Ovary (tissue), 9 donors: Measurements from ENCODE around the gene PCF11. TPM values are rescaled to one million over a fixed set of nuclear protein-coding genes. Genes with fewer than 3 reads are reported as not detected.
"Not testable (repeated sequence)": the region's sequence is repeated elsewhere in the genome, so short reads cannot be mapped to it uniquely, and the experiment has no call there.

ENCODE experiments used
- DNase-seq, 5 donors: peaks; one replicate each; pipeline ENCODE4 v3.0.0-alpha.2; 2019 to 2020
- H3K27ac ChIP-seq, 2 donors: fragments of 200-600 bp; one replicate each; pipeline versions ENCODE4 v1.5.1 to v1.8.0; 2019 to 2022
- H3K27me3 ChIP-seq: fragments of 200-600 bp; one replicate; pipeline ENCODE4 v1.8.0; 2022
- H3K36me3 ChIP-seq: fragments of 200-600 bp; sonication (generic); one replicate; pipeline ENCODE4 v1.5.1; 2019
- H3K4me1 ChIP-seq: one replicate; pipeline ENCODE4 v1.8.1; 2013; ENCODE audit warnings: mild to moderate bottlenecking, moderate library complexity; ENCODE audit not compliant: insufficient read depth
- H3K4me3 ChIP-seq: fragments of 200-600 bp; sonication (generic); one replicate; pipeline ENCODE4 v1.5.1; 2017
- H3K9me3 ChIP-seq, 2 donors: fragments of 200-600 bp in 1 of 2; sonication (generic) in 1 of 2; one replicate each; pipeline versions ENCODE4 v1.5.1 to v1.8.1; 2013 to 2019; ENCODE audit warnings: mild to moderate bottlenecking in 1 of 2, moderate library complexity in 1 of 2
- CTCF ChIP-seq, 3 donors: fragments of 450-650 bp in 2 of 3; fragments of 200-600 bp in 1 of 3; IDR thresholded peaks; one replicate each; pipeline versions ENCODE4 v1.5.1 to v1.8.0; 2016 to 2022; ENCODE audit warnings: antibody characterized with exemption in 3 of 3, mild to moderate bottlenecking in 1 of 3
- EP300 ChIP-seq: sonication (generic); formaldehyde crosslinking; IDR thresholded peaks from one replicate; pipeline ENCODE4 v1.6.1; 2017; ENCODE audit warnings: antibody characterized with exemption
- POLR2A ChIP-seq: fragments of 450-650 bp; IDR thresholded peaks from one replicate; pipeline ENCODE4 v1.6.1; 2017; ENCODE audit warnings: antibody characterized with exemption, mild to moderate bottlenecking, moderate library complexity
- WGBS, 3 donors: extraction: QIAGEN DNeasy Blood & Tissue Kit in 1 of 3; methylation state at CpG; one replicate each; pipeline versions ENCODE4 v1.1.5 to v1.1.7; 2013 to 2017; 5-methylcytosine and 5-hydroxymethylcytosine counted together
- intact Hi-C, 4 donors: fragments of 100-400 bp; cut with DNase I; formaldehyde crosslinking; loops; one replicate each; pipeline versions ENCODE4 v1.11.0 to v1.15.1; 2022 to 2023
- polyA plus RNA-seq, 2 donors: library from polyadenylated mRNA; stranded (reverse); fragments of 200-250 nt in 1 of 2; fragments of 350-450 nt in 1 of 2; fragmentation: Illumina TruSeq in 1 of 2; extraction: RNeasy Lipid Tissue Mini Kit (QIAGEN cat#74804) in 1 of 2; gene quantifications; one replicate each; pipeline ENCODE4 v1.2.3, GENCODE V29; 2013 to 2014
- total RNA-seq, 7 donors: library from RNA; depleted of rRNA in 2 of 7; stranded (reverse); fragments of >200 nt in 2 of 7; fragmentation: NEBNext Ultra II Directional in 3 of 7; extraction: Animal tissue kit (Norgen Biotek cat#: 25700) in 3 of 7; gene quantifications; one replicate each; pipeline versions ENCODE4 v1.1.0 to v1.2.4, GENCODE V29; 2016 to 2023
- donor health status: DM: no; HTN: no; CAD: no; lungs with moderate emphysema.
- donor health status: DM: no; HTN: no; CAD: no.
- donor health status: Bipolar disorder and iron deficiency.
- donor health status: DM: yes; HTN: yes; CAD: no.
- donor health status: DM: no; HTN: no; CAD: no.
- donor health status: DM: yes; HTN: yes; CAD: no.

The PCF11 gene
- total and polyA plus RNA-seq, 9 donors = 38.0 to 107 (median 59.8) TPM

GRCh38 chr11:83132191-83132590 lies 24.7 kb upstream of the PCF11 start:
- Histone ChIP-seq H3K4me3 (no peak overlapping the region), H3K36me3 (no peaks in the 10 kb centered on the region), H3K4me1 (no peaks in the 10 kb centered on the region), H3K27me3 (no peaks in the 10 kb centered on the region), H3K27ac (no peak overlapping the region), H3K9me3 (no peaks in the 10 kb centered on the region)
- 44 to 53% (median 50%) methylated on average over 4 of the region's 4 CpGs for WGBS, 3 donors
- intact Hi-C loops = no loop called here
- DNase-seq = no peak
- TF ChIP-seq CTCF (IDR thresholded peaks at IDR 0.05) = no peak
- TF ChIP-seq POLR2A = no peak
- no peak for TF ChIP-seq EP300

DNA sequence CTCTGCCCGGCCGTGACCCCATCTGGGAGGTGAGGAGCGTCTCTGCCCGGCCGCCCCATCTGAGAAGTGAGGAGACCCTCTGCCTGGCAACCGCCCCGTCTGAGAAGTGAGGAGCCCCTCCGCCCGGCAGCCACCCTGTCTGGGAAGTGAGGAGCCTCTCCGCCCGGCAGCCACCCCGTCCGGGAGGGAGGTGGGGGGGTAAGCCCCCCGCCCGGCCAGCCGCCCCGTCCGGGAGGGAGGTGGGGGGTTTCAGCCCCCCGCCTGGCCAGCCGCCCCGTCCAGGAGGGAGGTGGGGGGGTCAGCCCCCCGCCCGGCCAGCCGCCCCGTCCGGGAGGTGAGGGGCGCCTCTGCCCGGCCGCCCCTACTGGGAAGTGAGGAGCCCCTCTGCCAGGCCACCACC lies 23.7 kb upstream of the PCF11 start:
- intact Hi-C loops, H3K9me3 ChIP-seq, H3K4me1 ChIP-seq, H3K27ac ChIP-seq, DNase-seq, H3K36me3 ChIP-seq, H3K27me3 ChIP-seq, H3K4me3 ChIP-seq: not testable (repeated sequence)
- 94 to 97% (median 95%) methylated on average over 4 to 20 of the region's 29 CpGs for WGBS, 3 donors

DNA sequence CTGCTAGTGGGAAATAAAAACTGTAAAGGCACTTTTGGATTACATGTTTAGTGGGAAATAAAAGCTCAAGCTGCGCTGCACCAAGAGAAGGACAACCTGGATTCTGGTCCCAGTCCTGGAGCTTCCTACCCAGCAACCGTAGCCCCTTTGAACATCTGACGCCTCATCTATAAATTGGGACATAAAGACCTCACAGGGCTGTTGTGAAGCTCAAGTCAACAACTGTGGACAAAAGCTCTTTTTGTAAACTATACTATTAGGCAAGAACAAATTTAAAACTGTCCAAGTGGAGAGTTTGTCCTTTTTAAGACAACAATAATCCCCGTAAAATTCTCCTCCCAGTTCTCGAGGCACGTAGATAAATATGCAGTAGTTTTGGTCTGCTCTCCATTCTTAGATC lies 17.6 kb upstream of the PCF11 start:
- H3K36me3 ChIP-seq = no peaks in the 10 kb centered on the region
- no peak for DNase-seq
- WGBS, 3 donors = 61 to 70% (median 64%) methylated on average over 6 of the region's 6 CpGs

GRCh38 chr11:83140691-83141455 lies 16.1 kb upstream of the PCF11 start:
- Histone ChIP-seq H3K27me3 (no peaks in the 10 kb centered on the region), H3K4me3 (no peak overlapping the region), H3K4me1 (no peaks in the 10 kb centered on the region), H3K9me3 (no peaks in the 10 kb centered on the region), H3K27ac (no peak overlapping the region), H3K36me3 (no peaks in the 10 kb centered on the region)
- 94 to 97% (median 95%) methylated on average over 11 of the region's 11 CpGs for WGBS, 3 donors
- TF ChIP-seq EP300 (no peak), CTCF (IDR thresholded peaks at IDR 0.05) (no peak), POLR2A (no peak)
- intact Hi-C loops = no loop called here
- no peak for DNase-seq

More for the DNA sequence above, 17.6 kb upstream of the PCF11 start:
- no peaks in the 10 kb centered on the region for H3K4me1 ChIP-seq
- H3K27me3 ChIP-seq = no peaks in the 10 kb centered on the region
- H3K4me3 ChIP-seq = no peak overlapping the region
- intact Hi-C loops = no loop called here
- TF ChIP-seq CTCF (IDR thresholded peaks at IDR 0.05) (no peak), POLR2A (no peak), EP300 (no peak)
- no peaks in the 10 kb centered on the region for H3K9me3 ChIP-seq
- H3K27ac ChIP-seq = no peak overlapping the region

- DNase-seq = no peak
- intact Hi-C loops = no loop called here
- Histone ChIP-seq H3K4me1 (no peaks in the 10 kb centered on the region), H3K9me3 (no peaks in the 10 kb centered on the region), H3K4me3 (no peak overlapping the region), H3K27ac (no peak overlapping the region), H3K27me3 (no peaks in the 10 kb centered on the region), H3K36me3 (no peaks in the 10 kb centered on the region)
- 65 to 83% (median 77%) methylated on average over 4 of the region's 4 CpGs for WGBS, 3 donors
- no peak for TF ChIP-seq EP300
- no peak for TF ChIP-seq POLR2A
- TF ChIP-seq CTCF (IDR thresholded peaks at IDR 0.05) = no peak
Measured at GRCh38 chr11:83147895-83148294, 9.0 kb upstream of the PCF11 start.
